GM23248 (cell line): ENCODE data around the gene VPS52.

Experiments used
- EZH2 ChIP-seq: fragments of 200-600 bp; sonication (generic); IDR thresholded peaks from 2 replicates; pipeline ENCODE4 v1.6.1; 2018; ENCODE audit warnings: antibody characterized with exemption, mild to moderate bottlenecking; ENCODE audit not compliant: insufficient read depth, poor library complexity, severe bottlenecking
- EZH2phosphoT487 ChIP-seq: fragments of 200-600 bp; sonication (generic); IDR thresholded peaks from 2 replicates; pipeline ENCODE4 v1.6.1; 2018; ENCODE audit warnings: antibody characterized with exemption, moderate library complexity, mild to moderate bottlenecking, low read depth; ENCODE audit not compliant: insufficient read depth

DNA sequence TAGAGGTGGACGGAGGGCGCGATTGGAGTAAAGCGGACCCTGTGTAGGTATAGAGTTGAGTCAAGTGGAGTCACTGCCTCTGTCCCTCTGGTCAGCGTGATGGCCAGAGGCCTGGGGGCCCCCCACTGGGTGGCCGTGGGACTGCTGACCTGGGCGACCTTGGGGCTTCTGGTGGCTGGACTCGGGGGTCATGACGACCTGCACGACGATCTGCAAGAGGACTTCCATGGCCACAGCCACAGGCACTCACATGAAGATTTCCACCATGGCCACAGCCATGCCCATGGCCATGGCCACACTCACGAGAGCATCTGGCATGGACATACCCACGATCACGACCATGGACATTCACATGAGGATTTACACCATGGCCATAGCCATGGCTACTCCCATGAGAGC lies 70.5 kb downstream of the VPS52 start:
- TF ChIP-seq EZH2 (no peak), EZH2phosphoT487 (no peak)
